Stimulated activated CD8-positive, alpha-beta memory T cell treated with anti-CD3 and anti-CD28 coated beads, Interleukin-4, amount 100 ng/mL, for 1 hour (primary cell): ENCODE measurements around the gene NUBP1.
"Not testable (repeated sequence)": the region's sequence is repeated elsewhere in the genome, so short reads cannot be mapped to it uniquely, and the experiment has no call there.

ENCODE experiments used
- DNase-seq, 2 donors: peaks; one replicate each; pipeline ENCODE4 v3.0.0-alpha.2; 2020; ENCODE audit warnings: low read depth in 2 of 2, low spot score in 1 of 2

Gene NUBP1

DNA sequence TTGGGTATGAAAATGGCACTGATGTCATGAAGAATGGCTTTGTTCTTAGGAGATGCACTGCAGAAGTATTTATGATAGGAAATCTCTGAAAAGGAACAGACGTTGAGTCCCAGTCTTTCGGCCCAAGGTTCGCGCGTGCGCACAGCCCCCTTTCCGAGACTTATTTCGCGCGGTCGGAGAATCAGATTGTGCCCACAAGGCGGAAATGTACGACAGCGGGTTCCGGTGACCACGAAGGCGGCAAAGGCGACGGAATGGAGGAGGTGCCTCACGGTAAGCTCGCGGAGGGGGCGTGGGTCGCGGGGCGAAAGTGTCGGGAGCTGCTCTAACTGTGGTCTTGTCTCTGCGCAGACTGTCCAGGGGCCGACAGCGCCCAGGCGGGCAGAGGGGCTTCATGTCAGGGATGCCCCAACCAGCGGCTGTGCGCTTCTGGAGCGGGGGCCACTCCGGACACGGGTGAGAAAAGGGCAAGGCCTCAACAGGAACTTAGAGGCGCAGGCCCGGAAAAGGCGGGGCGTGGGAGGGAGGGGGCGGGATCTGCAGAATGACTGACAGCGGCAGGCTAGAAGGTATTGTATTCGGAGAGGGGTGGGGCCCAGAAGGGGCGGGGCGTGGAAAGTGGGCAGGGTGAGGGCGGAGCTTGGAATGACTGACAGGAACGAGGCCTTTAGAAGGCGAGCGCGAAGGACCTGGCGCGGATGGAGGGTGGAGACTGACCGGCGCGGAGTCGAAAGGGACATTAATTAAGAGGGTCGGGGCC is at the start of gene NUBP1:
TSS of gene NUBP1 (plus strand) at position 233 of the 760 bp plus-strand sequence. CDS start at position 255, 22 bp downstream.
- DNase-seq: peak; percentile 98 to 100

DNA sequence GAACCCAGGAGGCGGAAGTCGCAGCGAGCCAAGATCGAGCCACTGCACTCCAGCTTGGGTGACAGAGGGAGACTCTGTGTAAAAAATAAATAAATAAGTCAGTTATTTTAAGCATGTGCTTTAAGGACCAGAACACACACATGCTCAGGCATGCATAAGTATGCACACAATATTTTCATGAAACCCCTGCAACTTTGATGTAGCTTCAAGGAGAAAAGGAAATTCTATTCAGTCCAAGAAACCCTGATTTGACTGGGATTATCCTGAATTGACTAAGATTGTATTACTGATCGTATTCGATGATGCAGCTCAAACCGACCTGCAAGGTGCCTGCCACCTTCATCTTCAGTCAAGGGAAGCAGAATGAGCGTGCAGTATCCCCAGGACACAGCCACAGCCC is 49.8 kb upstream of the NUBP1 start:
- DNase-seq: no peak

DNA sequence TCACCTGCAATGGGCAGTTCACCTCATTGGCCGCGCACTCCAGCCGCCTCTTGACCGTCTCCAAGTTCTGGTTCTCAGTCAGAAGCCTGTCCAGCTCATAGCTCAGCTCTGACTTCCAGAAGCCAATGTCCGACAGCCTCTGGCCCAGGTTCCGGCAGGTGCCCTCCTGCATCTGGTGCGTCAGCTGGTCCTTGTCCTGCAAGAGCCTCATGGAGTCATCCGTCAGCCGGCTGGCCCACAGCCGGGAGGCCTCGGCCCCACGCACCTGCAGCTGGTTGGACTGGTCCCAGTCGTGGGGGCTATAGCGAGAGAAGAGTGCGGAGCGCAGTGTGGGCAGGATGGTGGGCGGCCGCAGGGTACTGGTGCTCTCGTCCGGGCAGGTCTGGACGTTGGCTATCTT is 49.3 kb upstream of the NUBP1 start:
- DNase-seq: no peak

DNA sequence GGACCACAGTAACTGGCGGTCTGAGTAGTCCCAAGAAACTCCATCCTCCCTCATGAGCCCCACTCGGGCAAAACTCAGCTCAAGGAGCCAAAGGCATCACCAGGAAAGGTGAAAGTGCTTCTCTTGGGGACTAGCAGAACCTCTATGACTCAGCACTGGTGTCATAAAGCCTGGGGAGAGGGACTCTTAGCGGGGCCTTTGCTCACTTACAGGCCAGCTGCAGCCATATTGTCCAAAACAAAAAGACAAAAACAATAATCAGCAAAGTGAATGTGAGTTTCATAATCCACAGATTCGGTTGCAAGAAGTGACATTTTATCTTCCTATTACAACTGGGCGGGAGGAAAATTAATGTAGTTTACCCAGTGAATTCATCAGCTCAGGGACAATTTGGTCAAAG is 48.8 kb upstream of the NUBP1 start, which contains the start of gene TEKT5:
TSS of gene TEKT5 (minus strand) at position 101 of the 400 bp plus-strand sequence. CDS start at position 44, 57 bp downstream.
- no peak for DNase-seq

DNA sequence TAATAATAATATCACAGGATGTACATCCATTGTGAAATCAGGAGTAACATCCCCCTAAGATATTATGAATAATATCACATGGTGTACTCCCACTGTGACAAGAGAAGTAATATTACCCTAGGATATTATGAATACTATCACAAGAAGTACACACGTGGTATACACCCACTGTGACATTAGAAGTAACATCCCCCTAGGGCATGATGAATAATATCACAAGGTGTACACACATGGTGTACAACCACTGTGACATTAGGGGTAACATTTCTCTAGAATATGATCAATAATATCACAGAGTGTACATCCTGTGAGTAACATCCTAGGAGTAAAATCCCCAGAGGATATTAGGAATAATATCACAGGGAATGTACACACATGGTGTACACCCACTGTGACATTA is 43.9 kb upstream of the NUBP1 start:
- DNase-seq: no peak

DNA sequence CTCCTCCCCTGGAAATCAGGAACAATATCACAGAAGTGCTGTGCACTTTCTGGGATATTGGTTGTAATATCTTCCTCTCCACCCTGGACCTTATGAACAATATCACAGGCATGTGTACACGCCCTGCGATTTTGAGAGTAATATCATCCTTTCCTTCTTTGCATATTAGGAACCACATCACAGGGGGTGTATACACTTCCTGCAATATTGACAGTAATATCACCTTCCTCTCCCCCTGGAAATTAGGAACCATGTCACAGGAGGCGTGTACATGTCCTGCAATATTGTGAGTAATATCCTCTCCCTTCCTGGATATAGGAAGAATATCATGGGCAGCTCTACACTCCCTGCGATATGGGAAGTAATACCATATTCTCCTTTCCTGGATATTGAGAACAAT is 34.7 kb upstream of the NUBP1 start:
- DNase-seq: no peak

DNA sequence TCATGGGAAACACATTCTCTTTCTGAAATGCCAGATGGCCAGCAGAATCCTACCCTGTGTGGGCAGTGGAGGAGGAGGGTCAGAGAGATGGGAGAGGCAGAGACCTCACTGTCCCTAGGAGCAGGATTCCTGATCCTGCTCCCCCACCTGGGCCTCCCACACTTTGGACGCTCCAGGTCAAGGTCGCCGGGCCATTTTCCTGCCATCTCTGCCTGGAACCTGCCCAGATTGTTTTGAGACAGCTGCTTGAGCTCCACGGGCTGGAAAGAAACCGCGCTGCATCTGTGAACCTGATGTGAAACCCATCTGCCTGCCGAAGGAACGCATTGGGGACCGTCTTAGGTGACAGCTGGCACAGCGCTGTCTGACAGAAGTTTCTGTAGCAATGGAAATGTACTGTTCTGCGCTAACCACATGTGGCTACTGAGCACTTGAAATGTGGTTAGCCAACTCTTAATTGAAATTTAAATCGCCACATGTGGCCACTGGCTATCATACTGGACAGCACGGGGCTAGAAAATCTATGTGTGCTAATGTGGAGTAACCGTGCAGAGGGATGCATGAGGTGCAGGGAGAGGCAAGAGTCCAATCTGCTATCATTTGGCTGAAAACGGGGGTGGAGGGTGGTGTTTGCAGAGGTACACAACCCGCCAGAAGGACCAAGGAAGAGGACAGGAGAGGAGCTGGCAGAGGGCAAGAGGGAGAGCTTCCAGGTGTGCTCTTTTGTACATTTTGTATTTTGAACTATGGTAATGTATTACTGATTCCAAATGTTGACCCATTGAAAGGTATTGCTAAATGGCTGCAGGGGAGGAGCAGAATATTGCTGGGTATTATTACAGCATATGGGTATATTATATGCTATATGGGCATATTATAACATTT is 15.4 kb upstream of the NUBP1 start:
- no peak for DNase-seq

DNA sequence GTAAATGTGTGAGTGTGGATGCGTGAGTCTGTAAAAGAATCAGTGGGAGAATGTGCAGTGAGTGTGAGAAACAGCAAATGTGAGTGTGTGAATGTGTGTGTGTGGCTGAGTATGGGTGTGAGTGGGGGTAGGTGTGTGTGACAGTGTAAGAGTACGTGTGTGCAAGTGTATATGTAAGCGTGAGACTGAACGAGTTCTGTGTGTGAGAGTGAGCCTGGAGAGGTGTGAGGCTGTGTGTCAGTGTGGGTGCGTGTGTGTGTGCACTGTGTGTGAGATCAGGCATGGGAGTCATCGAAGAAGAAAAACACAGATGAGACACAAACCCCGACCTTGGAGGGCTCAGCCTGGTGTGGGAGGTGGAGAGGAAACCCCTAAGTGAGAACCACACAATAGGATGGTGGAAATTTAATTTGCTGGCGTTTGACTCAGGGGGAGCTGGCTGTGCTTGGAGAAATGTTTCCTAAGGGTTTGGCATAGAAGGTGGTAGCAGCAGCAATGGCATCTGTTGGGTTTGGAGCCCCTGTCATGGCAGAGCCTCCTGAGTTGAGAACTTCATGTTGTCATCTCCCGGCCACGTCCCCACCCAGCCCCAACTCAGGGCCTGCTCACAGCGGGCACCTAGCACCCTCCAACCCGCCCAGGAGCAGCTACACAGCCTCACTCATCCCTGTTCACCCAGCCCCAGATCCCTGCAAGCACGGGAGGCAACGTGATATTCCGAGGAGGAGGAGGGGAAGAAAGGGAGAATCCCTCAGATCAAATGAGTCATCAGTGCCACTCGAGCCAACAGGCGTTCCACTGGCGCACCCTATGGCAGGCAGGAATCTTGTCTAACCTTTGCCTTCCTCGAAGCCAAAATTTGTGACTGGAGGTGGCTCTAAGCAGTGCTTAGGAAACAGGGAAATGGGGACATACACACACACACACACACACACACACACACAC is 14.3 kb upstream of the NUBP1 start:
- no peak for DNase-seq

DNA sequence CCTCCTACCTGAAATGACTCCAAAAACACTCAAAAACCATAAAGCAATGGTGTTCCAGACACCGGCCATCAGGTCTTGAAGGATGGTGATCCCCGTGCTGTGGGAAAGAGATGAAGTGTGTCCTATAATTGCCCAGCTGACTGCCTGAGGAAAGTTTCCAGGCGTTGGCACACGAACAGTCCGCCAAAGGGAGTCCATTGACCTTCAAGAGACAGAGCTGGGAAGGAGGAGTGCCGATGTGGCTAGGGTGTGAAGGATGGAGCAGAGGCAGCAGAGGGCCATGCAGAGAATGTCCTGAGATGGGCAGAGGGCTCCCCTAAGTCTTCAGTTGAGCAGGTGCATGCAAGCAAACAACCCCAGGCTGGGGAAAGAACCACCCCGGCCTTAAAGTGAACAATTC is 11.9 kb upstream of the NUBP1 start:
- no peak for DNase-seq

DNA sequence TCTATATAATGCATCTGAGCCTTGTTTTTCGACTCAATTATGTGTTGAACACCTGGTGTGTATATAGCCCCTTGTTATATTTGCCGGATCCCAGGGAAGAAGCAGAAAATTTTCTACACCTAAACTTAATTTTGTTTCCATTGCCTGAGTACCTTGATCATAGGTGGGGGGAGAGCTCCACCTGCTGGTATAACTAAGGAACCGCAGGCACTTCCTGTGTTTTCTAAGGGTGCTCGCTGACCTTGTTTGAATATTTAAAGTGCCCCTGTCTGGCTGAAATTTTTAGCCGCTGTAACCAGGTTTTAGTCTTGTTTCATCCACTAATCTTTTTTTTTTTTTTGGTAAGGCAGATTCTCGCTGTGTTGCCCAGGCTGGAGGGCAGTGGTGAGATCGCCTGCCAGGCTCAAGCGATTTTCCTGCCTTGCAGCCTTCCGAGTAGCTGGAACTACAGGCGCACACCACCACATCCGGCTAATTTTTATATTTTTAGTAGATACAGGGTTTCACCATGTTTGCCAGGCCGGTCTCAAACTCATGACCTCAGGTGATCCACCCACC is 6.5 kb upstream of the NUBP1 start:
- peak; percentile 22 to 41 for DNase-seq

DNA sequence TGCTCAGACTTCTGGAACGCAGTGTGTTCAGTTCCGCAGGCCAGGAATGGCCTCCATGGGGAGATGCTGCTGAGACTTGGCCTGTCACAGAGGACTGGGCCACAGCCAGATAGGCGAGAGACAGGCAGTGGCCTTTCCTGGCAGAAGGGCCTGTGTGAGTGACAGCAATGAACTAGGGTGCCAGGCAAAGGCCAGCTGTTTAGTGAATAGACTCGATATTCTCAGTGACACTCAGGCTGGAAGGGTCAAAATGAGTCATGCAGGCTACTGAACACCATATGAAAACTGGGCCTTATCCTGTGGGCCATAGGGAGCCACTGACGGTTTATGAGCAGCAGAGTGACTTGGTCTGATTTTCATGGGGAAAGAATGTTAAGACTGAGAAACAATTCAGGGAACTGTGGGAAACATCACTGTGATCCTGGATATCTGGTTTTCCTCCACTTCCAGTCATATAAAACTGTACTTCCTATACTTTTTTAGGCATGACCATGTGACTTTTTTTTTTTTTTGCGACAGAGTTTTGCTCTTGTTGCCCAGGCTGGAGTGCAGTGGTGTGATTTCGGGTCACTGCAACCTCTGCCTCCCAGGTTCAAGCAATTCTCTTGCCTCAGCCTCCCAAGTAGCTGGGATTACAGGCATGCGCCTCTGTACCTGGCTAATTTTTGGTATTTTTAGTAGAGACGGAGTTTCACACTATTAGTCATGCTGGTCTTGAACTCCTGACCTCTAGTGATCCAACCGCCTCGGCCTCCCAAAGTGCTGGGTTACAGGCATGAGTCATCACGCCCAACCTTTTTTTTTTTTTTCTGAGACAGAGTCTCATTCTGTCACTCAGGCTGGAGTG is 5.2 kb upstream of the NUBP1 start:
- no peak for DNase-seq

DNA sequence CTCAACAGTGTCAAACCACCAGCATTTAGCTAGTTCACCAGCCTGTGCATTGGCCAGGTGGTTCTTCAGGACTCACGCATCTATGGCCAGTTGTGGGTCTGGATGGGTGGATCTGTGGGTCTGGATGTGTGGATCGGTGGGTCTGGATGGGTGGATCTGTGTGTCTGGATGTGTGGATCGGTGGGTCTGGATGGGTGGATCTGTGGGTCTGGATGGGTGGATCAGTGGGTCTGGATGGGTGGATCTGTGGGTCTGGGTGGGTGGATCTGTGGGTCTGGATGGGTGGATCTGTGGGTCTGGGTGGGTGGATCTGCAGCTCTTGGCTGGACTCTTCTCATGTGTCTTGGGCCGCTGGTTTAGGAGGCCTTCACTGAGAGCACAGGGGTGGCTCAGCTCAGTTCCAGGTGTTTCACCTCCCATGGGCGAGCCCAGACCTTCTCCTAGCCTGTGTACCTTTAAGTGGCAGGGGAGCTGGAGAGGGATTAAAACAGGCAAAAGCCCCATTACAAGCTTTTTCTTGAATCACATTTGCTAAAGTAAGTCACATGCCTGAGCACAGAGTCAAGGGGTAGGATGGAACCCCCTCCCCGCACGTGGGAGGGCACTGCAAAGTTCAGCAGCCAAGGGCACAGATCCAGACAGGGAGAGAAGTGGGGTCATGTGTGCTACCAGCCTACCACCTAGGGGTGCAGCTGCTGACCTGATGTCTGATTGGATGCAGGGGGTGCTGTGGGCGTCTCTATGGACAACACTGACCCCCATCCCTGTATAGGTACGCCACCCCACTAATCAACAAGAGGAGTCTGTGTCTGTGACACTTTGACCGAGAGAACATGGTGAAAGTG is 3.4 kb upstream of the NUBP1 start:
- no peak for DNase-seq

DNA sequence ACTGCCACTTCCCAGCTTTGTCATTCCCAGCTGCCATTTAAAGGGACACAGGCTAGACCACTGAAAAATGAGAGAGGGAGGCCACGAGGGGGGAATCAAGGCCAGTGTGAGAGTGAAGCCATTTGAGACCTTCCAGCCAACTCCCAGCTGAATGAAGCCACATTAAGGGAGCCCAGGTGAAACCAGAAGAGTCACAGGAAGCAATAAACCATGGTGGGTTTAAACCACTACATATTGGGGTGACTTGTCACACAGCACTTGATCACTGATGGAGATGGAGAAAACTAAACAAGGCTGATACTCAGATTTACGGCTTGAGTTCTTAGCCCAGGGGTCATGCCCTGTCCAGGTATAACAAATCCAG is 2.8 kb upstream of the NUBP1 start:
- no peak for DNase-seq

DNA sequence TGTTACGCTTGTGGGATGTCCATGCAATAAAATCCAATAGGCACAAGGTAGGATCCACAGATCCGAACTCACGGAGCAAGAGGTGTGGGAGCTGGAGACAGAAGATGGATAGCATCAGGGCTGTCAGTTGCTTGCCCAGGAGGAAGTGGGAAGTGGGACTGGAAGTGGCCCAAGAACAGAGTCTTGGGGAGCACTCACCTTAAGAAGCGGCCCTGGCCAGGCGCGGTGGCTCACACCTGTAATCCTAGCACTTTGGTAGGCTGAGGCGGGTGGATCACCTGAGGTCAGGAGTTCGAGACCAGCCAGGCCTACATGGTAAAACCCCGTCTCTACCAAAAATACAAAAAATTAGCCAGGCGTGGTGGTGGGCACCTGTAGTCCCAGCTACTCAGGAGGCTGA is 2.4 kb upstream of the NUBP1 start:
- not testable (repeated sequence) for DNase-seq

DNA sequence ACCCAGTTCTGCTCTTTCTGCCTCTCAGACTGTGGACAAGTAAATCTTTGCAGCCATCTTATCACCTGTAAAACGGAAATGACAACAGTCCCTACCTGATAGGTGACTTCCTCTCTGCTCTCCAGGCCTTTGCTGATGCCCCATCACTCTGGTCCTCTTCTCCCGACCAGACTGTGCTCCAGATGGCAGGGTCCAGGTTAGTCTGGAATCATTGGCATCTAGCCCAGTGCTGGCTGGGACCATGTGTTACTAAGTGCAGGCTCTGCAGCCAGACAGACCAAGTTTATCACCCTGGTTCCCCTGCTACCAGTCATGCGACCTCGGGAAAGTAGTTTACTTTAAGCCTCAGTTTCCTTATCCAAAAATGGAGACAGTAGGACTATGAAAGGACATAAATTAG is 1.8 kb upstream of the NUBP1 start:
- no peak for DNase-seq

DNA sequence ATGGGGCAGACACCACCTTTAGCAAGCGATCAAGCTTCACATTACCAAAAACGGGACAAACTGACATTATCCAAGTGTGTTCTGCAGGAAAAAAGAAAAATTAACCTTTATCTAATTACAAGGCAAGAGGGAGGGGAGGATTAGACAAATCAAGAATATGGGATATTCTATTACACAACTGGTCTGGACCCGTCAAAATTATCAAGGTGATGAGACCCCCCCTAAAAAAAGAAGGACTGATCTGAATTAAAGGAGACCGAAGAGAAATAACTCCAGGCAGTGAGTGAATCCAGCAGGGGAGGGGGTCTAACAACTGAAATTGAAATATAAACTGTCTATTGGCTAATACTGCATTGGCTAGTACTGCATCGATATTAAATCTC is 424 bp upstream of the NUBP1 start:
- no peak for DNase-seq

DNA sequence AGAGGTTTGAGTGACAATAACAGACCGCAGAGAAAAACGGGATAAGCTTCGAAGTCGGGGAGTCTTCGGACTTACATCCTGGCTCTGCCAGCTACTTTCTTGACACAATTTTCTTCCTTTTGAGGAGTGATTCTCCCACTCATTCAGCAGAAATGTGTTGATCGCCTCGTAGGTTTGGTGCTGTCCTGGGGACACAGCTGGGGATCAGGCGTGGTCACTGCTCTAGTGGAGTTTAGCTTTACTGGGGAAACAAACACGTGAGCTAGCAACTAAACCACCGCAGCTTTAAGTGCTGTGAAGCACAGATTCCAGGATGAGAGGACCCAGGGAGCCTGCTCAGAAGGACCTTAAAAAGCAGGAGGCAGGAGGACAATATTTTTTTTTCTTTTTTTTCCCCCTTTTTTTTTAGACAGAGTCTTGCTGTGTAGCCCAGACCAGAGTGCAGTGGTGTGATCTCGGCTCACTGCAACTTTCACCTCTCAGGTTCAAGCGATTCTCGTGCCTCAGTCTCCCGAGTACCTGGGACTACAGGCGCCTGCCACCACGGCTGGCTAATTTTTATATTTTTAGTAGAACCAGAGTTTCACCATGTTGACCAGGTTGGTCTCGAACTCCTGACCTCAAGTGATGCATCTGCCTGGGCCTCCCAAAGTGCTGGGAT is 858 bp downstream of the NUBP1 start:
- DNase-seq: no peak

DNA sequence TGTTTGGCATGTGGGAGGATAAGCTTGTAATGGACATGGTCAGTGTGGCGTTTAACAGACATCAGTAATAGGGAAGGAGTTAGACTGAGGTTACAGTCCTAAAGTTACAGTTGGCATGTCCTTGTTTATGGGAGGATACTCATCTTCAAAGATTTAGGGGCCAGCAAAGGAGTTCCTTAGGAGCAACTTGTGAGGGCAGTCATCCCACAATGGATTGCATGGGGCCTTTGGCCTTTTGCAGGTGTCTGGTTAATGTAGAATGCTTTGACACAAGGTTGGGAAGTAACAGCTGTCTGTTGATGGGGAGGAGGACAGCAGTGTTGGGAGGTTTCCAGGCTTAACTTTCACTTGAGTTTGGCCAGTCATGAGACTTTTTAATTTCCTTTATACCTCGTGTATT is 2.2 kb downstream of the NUBP1 start:
- no peak for DNase-seq

DNA sequence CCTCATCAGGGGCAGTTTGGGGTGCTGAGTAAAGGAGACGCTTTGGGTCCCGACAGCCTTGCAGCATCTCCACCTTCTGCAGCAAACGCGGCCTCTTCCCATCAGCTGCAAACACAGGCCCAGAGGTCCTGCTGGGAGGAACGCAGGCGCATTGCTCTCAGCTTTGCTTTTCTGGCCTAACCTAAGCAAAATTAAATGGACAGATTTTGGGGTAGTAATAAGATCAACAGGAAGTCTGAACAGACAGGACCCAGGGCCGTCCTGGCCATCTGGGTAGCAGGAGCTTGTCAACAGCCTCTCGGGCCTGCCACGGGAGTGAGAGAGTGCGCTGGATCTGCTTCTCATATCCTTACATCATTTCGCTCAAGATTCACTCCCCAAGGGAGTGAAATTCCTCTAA is 7.2 kb downstream of the NUBP1 start:
- DNase-seq: no peak
